Right atrium auricular region (tissue), 2 donors: ENCODE measurements around the gene ILKAP. TPM values are rescaled to one million over a fixed set of nuclear protein-coding genes. Genes with fewer than 3 reads are reported as not detected.
A peak's percentile ranks its signal among the peaks of the same experiment; 100 is the strongest.

Experiments used
- DNase-seq: peaks from one replicate; pipeline ENCODE4 v3.0.0-alpha.2; 2019; ENCODE audit warnings: low spot score
- H3K27ac ChIP-seq, 2 donors: fragments of 200-600 bp; sonication (generic); 1 replicate in 1 of 2; 2 replicates in 1 of 2; pipeline ENCODE4 v1.5.1; 2016 to 2019
- H3K27me3 ChIP-seq, 2 donors: fragments of 200-600 bp; sonication (generic); one replicate each; pipeline versions ENCODE4 v1.5.1 to v1.6.0; 2017 to 2019
- H3K36me3 ChIP-seq: fragments of 200-600 bp; sonication (generic); one replicate; pipeline ENCODE4 v1.5.1; 2016
- H3K4me1 ChIP-seq, 2 donors: fragments of 200-600 bp; sonication (generic); one replicate each; pipeline versions ENCODE4 v1.5.1 to v1.6.0; 2017 to 2019
- H3K4me3 ChIP-seq, 2 donors: fragments of 200-600 bp; sonication (generic); 1 replicate in 1 of 2; 2 replicates in 1 of 2; pipeline ENCODE4 v1.5.1; 2017 to 2019; ENCODE audit warnings: mild to moderate bottlenecking in 1 of 2, moderate library complexity in 1 of 2
- H3K9me3 ChIP-seq, 2 donors: fragments of 200-600 bp; sonication (generic); one replicate each; pipeline ENCODE4 v1.5.1; 2019
- total RNA-seq, 2 donors: library from RNA; depleted of rRNA; stranded (reverse); fragments of >200 nt; gene quantifications; one replicate each; pipeline ENCODE4 v1.1.0, GENCODE V29; 2016
- TF ChIP-seq, protein P1 (sequence below), 2 donors: fragments of 200-600 bp; sonication (generic); IDR thresholded peaks; one replicate each; pipeline ENCODE4 v1.5.1; 2019; ENCODE audit warnings: antibody characterized with exemption in 2 of 2

The ILKAP gene
- total RNA-seq, 2 donors from 2014 or later: 15.9 to 17.6 TPM

DNA sequence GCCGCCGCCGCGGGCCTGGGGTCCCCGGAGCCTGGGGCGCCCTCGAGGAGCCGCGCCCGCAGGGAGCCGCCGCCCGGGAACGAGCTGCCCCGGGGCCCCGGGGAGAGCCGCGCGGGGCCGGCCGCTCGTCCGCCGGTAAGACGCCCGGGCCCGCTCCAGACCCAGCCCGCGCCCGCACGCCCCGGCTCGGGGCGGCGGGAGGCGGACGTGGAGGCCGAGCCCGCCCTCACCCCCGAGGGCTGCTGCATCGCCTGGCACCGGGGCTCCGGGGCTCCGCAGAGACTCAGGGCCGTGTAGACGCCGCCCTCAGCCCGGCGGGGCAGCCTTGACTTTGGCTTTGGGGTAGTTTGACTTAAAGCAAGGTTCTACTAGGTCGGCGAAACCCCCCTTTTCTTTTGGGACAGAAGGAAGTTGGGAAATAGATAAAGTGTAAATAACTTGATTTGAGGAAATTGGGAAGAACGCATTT, 44.4 kb downstream of the ILKAP start:
- H3K4me1 ChIP-seq: peaks cover 0 to 20% of the 10 kb centered on the region in 2 donors
- peak overlapping the region; percentile 21 to 42 for H3K4me3 ChIP-seq
- peaks cover 0 to 3% of the 10 kb centered on the region in 2 donors for H3K27me3 ChIP-seq
- no peaks in the 10 kb centered on the region for H3K9me3 ChIP-seq
- TF ChIP-seq, protein P1, sequence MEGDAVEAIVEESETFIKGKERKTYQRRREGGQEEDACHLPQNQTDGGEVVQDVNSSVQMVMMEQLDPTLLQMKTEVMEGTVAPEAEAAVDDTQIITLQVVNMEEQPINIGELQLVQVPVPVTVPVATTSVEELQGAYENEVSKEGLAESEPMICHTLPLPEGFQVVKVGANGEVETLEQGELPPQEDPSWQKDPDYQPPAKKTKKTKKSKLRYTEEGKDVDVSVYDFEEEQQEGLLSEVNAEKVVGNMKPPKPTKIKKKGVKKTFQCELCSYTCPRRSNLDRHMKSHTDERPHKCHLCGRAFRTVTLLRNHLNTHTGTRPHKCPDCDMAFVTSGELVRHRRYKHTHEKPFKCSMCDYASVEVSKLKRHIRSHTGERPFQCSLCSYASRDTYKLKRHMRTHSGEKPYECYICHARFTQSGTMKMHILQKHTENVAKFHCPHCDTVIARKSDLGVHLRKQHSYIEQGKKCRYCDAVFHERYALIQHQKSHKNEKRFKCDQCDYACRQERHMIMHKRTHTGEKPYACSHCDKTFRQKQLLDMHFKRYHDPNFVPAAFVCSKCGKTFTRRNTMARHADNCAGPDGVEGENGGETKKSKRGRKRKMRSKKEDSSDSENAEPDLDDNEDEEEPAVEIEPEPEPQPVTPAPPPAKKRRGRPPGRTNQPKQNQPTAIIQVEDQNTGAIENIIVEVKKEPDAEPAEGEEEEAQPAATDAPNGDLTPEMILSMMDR (IDR thresholded peaks at IDR 0.05): no peak
- no peaks in the 10 kb centered on the region for H3K36me3 ChIP-seq
- DNase-seq: no peak
- no peak overlapping the region for H3K27ac ChIP-seq

DNA sequence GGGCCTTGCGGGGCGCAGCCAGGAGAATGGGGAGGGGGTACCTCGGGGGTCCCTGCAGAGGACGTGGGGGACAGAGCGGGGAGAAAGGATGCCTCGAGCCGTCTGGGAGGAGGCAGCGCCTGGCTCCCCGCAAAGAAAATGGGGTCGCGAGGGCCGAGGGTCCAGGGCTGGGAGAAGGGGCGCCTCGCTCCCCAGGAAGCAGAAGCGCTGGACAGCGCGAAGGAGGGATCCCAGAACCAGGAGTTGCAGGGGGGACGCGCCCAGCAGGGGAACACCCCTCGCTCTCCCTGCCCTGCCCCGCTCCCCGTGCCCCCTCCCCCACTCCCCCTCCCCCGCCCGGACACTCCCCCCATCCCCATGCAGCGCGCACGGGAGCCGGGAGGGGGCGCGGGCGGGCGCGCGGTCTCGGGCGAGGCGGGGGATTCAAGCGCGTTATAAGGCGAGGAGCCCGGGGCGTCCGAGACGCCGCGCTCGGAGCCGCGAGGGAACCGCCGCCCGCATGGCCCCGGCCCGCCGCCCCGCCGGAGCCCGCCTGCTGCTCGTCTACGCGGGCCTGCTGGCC, 44.9 kb downstream of the ILKAP start, which contains the start of gene ERFE:
TSS of gene ERFE (plus strand) at position 462 of the 562 bp plus-strand sequence. CDS start at position 500, 38 bp downstream.
- no peaks in the 10 kb centered on the region for H3K9me3 ChIP-seq
- DNase-seq: no peak
- H3K36me3 ChIP-seq: no peaks in the 10 kb centered on the region
- no peak within 1 kb of the TSS for H3K27ac ChIP-seq
- TF ChIP-seq, protein P1 (IDR thresholded peaks at IDR 0.05): peak; percentile 51 to 71
- H3K4me3 ChIP-seq: peak within 1 kb of the TSS; percentile 21 to 42
- no peaks in the 10 kb centered on the region for H3K27me3 ChIP-seq
- peaks cover 0 to 18% of the 10 kb centered on the region in 2 donors for H3K4me1 ChIP-seq

DNA sequence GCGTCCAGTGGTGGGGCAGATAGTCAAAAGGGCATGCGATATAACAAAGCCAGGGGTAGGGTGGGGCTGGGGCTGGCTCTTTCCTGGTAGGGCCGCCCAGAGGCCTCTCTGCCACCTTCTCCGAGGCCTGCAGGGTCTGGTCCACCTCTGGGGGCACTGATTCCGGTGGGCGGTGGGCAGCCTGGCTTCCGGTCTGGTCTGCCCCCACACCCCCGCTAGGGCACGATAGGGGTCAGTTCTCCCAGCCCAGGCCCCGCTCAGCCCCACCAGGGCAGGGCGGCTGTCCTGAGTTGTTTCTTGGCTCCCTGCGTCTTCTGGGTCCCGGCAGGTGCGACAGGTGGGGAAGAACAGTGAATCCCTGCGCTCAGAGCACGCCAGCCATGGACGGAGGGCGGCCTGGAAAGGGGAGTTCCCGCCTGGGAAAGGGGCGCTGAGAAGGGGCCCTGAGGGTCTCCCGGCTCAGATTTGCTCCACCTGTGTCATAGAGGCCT, 45.4 kb downstream of the ILKAP start:
- DNase-seq: no peak
- H3K27ac ChIP-seq: no peak overlapping the region

DNA sequence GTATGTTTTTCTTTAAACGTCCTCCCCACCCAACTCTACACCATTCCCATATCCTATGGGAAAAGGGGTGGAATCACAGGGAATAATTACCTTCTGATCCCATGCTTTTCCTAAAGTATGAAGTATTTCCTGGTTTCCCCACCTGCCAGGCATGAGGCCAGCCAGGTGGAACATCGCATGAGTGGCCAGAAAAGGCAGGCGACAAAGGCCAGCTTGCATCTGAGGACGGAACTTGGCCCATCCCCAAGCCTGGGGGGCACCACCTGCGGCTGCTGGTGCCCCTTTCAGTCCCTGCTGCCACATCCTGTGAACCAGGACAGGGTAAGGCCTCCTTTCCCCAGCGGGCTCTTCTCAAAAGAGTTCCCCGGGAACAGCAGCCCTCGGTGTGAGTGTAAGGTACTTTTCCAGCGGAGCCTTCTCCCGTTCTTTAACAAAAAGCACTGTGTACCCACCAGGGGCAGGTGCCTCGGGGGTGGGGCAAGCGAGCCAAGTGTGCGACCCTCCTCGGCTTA, 45.9 kb downstream of the ILKAP start:
- Histone ChIP-seq H3K4me1 (peaks cover 0 to 15% of the 10 kb centered on the region in 2 donors), H3K4me3 (no peak overlapping the region), H3K36me3 (no peaks in the 10 kb centered on the region), H3K27me3 (no peaks in the 10 kb centered on the region), H3K9me3 (no peaks in the 10 kb centered on the region), H3K27ac (no peak overlapping the region)
- no peak for DNase-seq
- TF ChIP-seq, protein P1 (IDR thresholded peaks at IDR 0.05): no peak

More for the DNA sequence above, 45.4 kb downstream of the ILKAP start:
- H3K9me3 ChIP-seq: no peaks in the 10 kb centered on the region
- no peaks in the 10 kb centered on the region for H3K36me3 ChIP-seq
- H3K4me3 ChIP-seq: no peak overlapping the region
- peaks cover 0 to 15% of the 10 kb centered on the region in 2 donors for H3K4me1 ChIP-seq
- TF ChIP-seq, protein P1 (IDR thresholded peaks at IDR 0.05): no peak
- H3K27me3 ChIP-seq: no peaks in the 10 kb centered on the region

DNA sequence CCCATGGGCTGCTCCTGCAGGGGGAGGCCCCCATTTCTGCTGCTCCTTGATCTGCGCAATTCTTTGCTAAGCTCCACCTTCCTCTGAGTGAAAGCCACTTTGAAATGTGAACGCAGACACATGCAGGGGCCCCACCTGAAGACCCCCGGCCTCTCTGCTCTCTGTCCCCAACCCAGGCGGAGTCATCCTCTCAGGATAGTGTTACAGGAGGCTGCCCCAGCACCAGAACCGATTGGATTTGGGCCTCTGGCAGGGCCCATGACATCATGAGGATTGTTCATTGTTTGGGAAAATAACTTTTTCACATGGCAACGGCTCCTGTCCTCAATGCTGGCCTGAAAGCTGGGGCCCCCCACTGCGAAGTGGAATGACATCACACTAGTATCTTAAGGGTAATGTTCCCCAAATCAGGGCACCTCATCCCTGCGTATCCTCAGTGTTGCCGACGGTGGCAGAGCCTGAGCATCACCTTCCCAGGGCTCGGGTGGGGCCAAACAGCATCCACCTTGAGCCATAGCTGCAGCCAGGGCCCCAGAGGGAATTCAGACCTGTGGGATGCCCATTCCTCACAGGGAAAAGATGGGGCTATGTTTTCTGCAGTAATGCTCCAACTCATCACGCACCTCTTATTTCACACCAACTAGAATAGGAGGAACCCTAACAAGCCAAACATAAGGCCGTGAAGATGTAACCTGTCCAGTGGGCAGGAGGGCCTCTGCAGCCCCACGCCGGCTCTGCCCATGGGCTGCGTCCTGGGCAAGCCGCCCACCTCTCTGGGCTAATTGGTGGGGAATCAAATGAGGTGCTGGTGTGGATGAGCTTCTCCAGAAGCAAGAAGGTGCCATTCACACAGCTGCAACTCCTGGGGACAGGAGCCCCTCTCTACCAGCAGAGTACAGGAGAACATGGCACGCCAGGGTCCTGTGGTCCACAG, 47.5 kb downstream of the ILKAP start:
- Histone ChIP-seq H3K27ac (peak overlapping the region in 1 of 2 donors; percentile 23), H3K9me3 (no peaks in the 10 kb centered on the region)
- no peak for DNase-seq

More for the DNA sequence above, 47.5 kb downstream of the ILKAP start:
- TF ChIP-seq, protein P1 (IDR thresholded peaks at IDR 0.05): no peak
- no peaks in the 10 kb centered on the region for H3K27me3 ChIP-seq
- no peak overlapping the region for H3K4me3 ChIP-seq
- H3K36me3 ChIP-seq: no peaks in the 10 kb centered on the region
- H3K4me1 ChIP-seq: peaks cover 0 to 15% of the 10 kb centered on the region in 2 donors
